ENCODE results near the gene SPAG8.
A peak's percentile ranks its signal among the peaks of the same experiment; 100 is the strongest.

Gene SPAG8

GRCh38 chr9:35795695-35796094 lies 16.4 kb downstream of the SPAG8 start:
- H3K36me3 ChIP-seq = no peaks in the 10 kb centered on the region

GRCh38 chr9:35793461-35793860 lies 18.6 kb downstream of the SPAG8 start:
- peaks cover 0 to 8% (median 5%) of the 10 kb centered on the region in 10 experiments; a peak in 7 of 20 replicates for H3K4me1 ChIP-seq
- H3K4me3 ChIP-seq = no peak overlapping the region
- H3K9me3 ChIP-seq (replicated peaks in 1 of 11) = no peaks in the 10 kb centered on the region
- no peak overlapping the region for H3K27ac ChIP-seq
- peaks cover 7 to 22% (median 15%) of the 10 kb centered on the region in 11 experiments; a peak in 20 of 22 replicates for H3K27me3 ChIP-seq
- no peak overlapping the region for H3K4me2 ChIP-seq
- no peak for TF ChIP-seq Cebpa-rat (IDR thresholded peaks at IDR 0.05)
- no peak overlapping the region for H3K9ac ChIP-seq
- no peaks in the 10 kb centered on the region for H3K36me3 ChIP-seq
- H4K20me1 ChIP-seq = no peaks in the 10 kb centered on the region

More at GRCh38 chr9:35795695-35796094, 16.4 kb downstream of the SPAG8 start:
- Histone ChIP-seq H3K4me3 (no peak overlapping the region), H3K9ac (no peak overlapping the region), H3K4me1 (peaks cover 0 to 13% (median 2%) of the 10 kb centered on the region in 10 experiments; a peak in 7 of 20 replicates), H3K4me2 (no peak overlapping the region), H3K27me3 (peaks cover 4 to 18% (median 12%) of the 10 kb centered on the region in 11 experiments; a peak in 20 of 22 replicates), H4K20me1 (no peaks in the 10 kb centered on the region), H3K9me3 (replicated peaks in 1 of 11) (no peaks in the 10 kb centered on the region), H3K27ac (no peak overlapping the region)
- TF ChIP-seq Cebpa-rat (IDR thresholded peaks at IDR 0.05) = no peak

DNA sequence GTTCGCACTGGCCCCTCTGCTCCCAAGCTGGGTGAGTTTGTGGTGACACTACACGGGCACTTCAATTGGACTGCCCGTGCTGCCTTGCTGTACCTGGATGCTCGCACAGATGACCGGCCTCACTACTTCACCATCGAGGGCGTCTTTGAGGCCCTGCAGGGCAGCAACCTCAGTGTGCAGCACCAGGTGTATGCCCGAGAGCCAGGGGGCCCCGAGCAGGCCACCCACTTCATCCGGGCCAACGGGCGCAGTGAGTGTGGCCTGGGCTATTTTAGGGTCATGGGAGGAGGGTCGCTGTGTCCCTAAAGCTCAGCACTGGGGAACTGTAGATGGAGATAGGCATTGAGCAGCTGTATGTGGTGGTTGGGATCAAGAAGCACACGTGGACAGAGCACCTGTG lies 19.2 kb downstream of the SPAG8 start:
- Histone ChIP-seq H3K36me3 (no peaks in the 10 kb centered on the region), H3K4me3 (no peak overlapping the region), H3K9me3 (replicated peaks in 1 of 11) (no peaks in the 10 kb centered on the region), H3K4me1 (peaks cover 0 to 8% (median 6%) of the 10 kb centered on the region in 10 experiments; a peak in 9 of 20 replicates), H3K27me3 (peaks cover 7 to 22% (median 15%) of the 10 kb centered on the region in 11 experiments; a peak in 20 of 22 replicates), H3K4me2 (no peak overlapping the region), H3K9ac (no peak overlapping the region), H4K20me1 (no peaks in the 10 kb centered on the region), H3K27ac (no peak overlapping the region)
- no peak for TF ChIP-seq Cebpa-rat (IDR thresholded peaks at IDR 0.05)

GRCh38 chr9:35792024-35792813 lies 19.8 kb downstream of the SPAG8 start:
- peaks cover 4 to 14% (median 11%) of the 10 kb centered on the region in 10 experiments; a peak in 14 of 20 replicates for H3K4me1 ChIP-seq
- no peak overlapping the region for H3K9ac ChIP-seq
- H3K27me3 ChIP-seq = peaks cover 7 to 22% (median 15%) of the 10 kb centered on the region in 11 experiments; a peak in 20 of 22 replicates
- H3K4me3 ChIP-seq = no peak overlapping the region
- no peak for TF ChIP-seq Cebpa-rat (IDR thresholded peaks at IDR 0.05)
- no peak overlapping the region for H3K4me2 ChIP-seq
- no peak overlapping the region for H3K27ac ChIP-seq
- no peaks in the 10 kb centered on the region for H3K36me3 ChIP-seq
- no peaks in the 10 kb centered on the region for H3K9me3 ChIP-seq (replicated peaks in 1 of 11)
- H4K20me1 ChIP-seq = no peaks in the 10 kb centered on the region

DNA sequence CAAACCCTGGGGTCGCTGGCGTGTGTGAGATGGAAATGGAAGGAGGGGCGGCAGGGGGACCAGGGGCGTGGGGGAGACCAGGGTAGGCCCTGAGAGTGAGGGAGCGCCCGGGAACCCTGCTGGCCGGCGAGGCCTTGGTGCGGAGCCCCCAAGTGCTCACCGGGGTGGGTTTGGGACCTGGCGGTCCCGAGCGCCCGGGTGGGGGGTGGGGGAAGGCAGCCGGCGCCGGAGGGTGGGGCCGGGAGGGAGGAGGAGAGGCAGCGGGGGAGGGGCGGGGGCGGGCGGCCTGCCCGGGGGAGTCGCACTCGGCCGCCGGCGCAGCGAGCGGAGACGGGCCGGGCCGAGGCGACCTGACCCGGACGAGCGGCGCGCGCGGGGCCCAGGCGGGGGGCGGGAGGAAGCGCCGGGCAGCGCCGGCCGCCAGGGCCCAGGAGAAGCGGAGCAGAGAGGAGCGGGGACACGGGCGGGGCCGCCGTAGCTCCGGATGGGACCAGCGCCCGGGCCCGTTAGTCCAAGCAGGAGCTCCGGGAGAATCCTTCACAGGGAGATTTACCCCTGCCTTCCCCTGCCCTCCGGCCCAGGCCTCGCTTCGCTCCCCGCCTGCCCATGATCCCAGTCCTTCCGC lies 20.7 kb downstream of the SPAG8 start, which contains the start of gene NPR2:
TSS of gene NPR2 (plus strand) at position 295 of the 625 bp plus-strand sequence. CDS start 818 bp downstream, outside the sequence.
- TF ChIP-seq Cebpa-rat (IDR thresholded peaks at IDR 0.05) = no peak
- H3K4me3 ChIP-seq = peak within 1 kb of the TSS in 6 of 10 experiments; percentile 40 to 62 (median 46); a peak in 8 of 20 replicates
- H3K4me1 ChIP-seq = peaks cover 6 to 16% (median 13%) of the 10 kb centered on the region in 10 experiments; a peak in 14 of 20 replicates
- H4K20me1 ChIP-seq = no peaks in the 10 kb centered on the region
- peak within 1 kb of the TSS in 7 of 11 experiments; percentile 24 to 64 (median 55); a peak in 9 of 22 replicates for H3K9ac ChIP-seq
- peak within 1 kb of the TSS in 10 of 11 experiments; percentile 30 to 66 (median 45); a peak in 19 of 22 replicates for H3K4me2 ChIP-seq
- no peaks in the 10 kb centered on the region for H3K9me3 ChIP-seq (replicated peaks in 1 of 11)
- peaks cover 7 to 22% (median 15%) of the 10 kb centered on the region in 11 experiments; a peak in 20 of 22 replicates for H3K27me3 ChIP-seq
- no peak within 1 kb of the TSS for H3K27ac ChIP-seq
- H3K36me3 ChIP-seq = no peaks in the 10 kb centered on the region

DNA sequence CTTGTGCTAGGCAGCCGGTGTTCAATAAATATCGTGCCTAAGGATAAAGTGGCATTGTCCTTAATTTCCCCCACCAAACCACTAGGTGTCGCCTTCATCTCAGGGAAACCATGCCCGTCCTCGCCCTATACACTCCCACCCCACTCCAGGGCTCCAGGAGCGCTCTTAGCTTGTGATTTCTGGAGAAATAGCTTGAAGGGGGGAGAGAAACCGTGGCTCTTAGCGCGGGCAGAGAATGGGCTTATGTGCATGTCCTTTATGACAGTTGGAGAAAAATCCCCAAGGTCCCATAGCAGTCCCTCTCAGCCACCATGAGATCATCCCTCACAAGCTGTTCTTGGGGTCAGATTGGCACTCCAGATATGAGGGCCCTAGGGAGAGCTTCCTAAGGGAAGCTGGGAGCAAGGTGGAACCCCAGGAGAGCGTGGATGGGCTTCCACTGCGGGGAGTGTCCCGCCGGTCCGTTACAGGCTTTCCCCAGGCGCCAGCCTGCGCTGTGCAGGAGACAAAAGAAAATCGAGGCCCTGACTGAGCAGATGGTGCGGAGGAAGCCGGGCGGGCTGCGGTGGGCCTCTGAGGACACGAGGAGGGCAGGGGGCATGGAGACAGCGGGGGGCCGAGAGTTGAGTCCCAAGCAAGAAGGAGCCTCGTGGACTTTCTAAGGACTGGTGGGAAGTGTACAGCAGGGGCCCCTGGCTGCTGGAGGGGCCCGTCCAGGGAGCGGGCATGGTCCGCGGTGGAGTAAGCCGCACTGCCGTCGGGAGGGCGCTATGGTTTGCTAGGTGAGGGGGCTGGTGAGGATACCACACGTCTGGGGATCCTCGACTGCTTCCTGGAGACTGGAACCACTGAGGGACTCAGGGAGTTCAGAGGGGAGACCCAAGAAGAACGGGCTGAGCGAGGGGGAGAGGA lies 21.4 kb downstream of the SPAG8 start:
- Histone ChIP-seq H3K27ac (no peak overlapping the region), H4K20me1 (no peaks in the 10 kb centered on the region), H3K4me2 (peak overlapping the region in 9 of 11 experiments; percentile 6 to 33 (median 15); a peak in 11 of 22 replicates), H3K9me3 (replicated peaks in 1 of 11) (no peaks in the 10 kb centered on the region), H3K27me3 (peaks cover 7 to 22% (median 15%) of the 10 kb centered on the region in 11 experiments; a peak in 20 of 22 replicates), H3K9ac (peak overlapping the region in 1 of 11 experiments; percentile 4; a peak in 2 of 22 replicates), H3K4me1 (peaks cover 6 to 16% (median 13%) of the 10 kb centered on the region in 10 experiments; a peak in 14 of 20 replicates), H3K36me3 (no peaks in the 10 kb centered on the region), H3K4me3 (no peak overlapping the region)
- no peak for TF ChIP-seq Cebpa-rat (IDR thresholded peaks at IDR 0.05)

DNA sequence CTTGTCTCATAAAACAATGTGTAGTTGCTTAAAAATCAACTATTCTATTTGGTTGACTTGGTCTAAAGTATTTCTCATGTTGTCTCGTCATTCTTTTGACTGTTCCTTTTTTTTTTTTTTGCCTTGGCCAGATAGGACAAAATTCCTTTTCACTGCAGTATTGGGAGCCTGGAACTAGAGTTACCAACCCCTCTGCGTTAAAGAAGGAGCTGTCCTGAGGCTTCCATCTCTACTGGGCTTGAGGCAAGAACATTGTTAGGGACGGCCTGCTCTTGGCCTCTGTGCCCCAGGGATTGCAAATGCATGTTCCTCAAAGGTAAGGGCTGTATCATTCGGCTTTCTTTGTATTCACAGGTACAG lies 22.1 kb downstream of the SPAG8 start:
- Histone ChIP-seq H3K36me3 (no peaks in the 10 kb centered on the region), H3K4me3 (no peak overlapping the region), H3K9ac (no peak overlapping the region), H3K9me3 (replicated peaks in 1 of 11) (no peaks in the 10 kb centered on the region), H3K4me1 (peaks cover 6 to 16% (median 13%) of the 10 kb centered on the region in 10 experiments; a peak in 14 of 20 replicates), H3K4me2 (no peak overlapping the region), H3K27me3 (peaks cover 7 to 22% (median 15%) of the 10 kb centered on the region in 11 experiments; a peak in 20 of 22 replicates), H4K20me1 (no peaks in the 10 kb centered on the region), H3K27ac (no peak overlapping the region)
- TF ChIP-seq Cebpa-rat (IDR thresholded peaks at IDR 0.05) = no peak

DNA sequence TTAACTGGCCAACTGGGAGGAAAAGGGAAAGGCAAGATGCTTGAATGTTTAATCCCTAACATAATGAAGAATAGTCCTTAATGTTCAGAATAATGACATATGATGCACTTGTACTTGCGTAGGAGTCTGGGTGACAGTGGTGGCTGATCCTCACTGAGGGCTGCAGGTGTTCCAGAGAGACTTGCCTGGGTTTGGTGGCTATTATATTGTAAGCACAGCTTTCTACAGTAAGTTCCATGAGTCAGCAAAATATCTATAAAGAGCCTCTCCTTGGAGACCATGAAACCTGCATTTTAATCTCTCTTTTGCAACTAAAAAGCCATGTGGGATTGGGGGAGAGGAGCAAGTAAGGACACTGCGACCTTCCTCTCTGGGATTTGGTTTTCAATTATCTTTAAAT lies 22.5 kb downstream of the SPAG8 start:
- Histone ChIP-seq H4K20me1 (no peaks in the 10 kb centered on the region), H3K9me3 (replicated peaks in 1 of 11) (no peaks in the 10 kb centered on the region), H3K4me2 (no peak overlapping the region), H3K4me1 (peaks cover 6 to 14% (median 13%) of the 10 kb centered on the region in 10 experiments; a peak in 14 of 20 replicates), H3K9ac (no peak overlapping the region), H3K27ac (no peak overlapping the region), H3K4me3 (no peak overlapping the region), H3K27me3 (peaks cover 7 to 22% (median 15%) of the 10 kb centered on the region in 11 experiments; a peak in 20 of 22 replicates), H3K36me3 (no peaks in the 10 kb centered on the region)
- no peak for TF ChIP-seq Cebpa-rat (IDR thresholded peaks at IDR 0.05)
